OCI-LY3 (cell line): Measurements from ENCODE around the gene EFL1.

Experiments used
- EZH2phosphoT487 ChIP-seq: fragments of 200-600 bp; shearing (Covaris generic); IDR thresholded peaks from 2 replicates; pipeline ENCODE4 v1.6.1; 2018; ENCODE audit warnings: antibody characterized with exemption, mixed run types, low read depth
- TF ChIP-seq, protein P1 (sequence below): fragments of 200-600, 300-600 bp; sonication (generic); IDR thresholded peaks from 2 replicates; pipeline ENCODE4 v1.5.1; 2014; ENCODE audit warnings: antibody characterized with exemption, low read length, low read depth

DNA sequence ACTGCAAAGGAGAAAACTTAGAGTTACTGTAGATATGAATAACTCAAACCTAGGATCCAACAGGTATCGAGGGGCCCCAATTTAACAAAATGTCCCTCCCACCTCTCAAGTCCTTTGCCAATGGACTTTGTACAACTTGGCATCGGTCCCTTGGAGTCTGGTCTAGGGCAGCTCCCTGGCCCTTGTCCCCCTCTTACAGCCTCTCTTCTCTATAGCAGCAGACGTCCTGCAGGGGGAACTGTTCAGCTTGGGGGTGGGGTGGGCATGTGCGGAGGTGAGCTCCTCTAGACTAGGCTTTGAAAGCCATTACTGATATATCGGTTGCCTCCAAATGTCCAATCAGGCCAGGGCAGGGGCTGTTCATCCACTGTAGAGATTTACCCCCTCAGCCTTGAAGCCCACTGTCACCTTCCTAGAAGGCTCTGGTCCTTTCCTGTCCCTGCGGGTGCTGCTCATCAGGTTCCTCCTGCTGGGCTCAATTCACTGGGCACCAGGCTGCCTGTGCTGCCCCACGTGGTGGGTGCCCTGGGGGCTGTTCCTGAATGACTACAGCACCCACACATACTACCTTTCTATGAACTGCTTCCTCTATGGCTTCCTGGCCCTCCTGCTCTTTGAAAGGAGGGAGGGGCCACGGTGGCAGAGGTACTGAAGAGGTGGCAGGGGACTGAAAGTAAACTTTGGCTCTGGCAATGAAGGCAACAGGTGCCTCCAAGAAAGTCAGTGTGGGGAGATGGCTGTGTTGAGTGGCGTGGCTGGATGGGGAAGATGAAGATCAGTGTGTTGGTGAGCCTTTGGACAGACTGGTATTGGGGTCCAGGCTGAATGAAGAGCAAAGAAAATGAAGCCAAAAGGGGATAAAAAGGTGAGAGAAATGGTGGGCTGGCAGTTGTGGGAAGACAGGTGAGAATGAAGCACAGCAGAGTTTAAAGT lies 137.9 kb downstream of the EFL1 start:
- TF ChIP-seq, protein P1, sequence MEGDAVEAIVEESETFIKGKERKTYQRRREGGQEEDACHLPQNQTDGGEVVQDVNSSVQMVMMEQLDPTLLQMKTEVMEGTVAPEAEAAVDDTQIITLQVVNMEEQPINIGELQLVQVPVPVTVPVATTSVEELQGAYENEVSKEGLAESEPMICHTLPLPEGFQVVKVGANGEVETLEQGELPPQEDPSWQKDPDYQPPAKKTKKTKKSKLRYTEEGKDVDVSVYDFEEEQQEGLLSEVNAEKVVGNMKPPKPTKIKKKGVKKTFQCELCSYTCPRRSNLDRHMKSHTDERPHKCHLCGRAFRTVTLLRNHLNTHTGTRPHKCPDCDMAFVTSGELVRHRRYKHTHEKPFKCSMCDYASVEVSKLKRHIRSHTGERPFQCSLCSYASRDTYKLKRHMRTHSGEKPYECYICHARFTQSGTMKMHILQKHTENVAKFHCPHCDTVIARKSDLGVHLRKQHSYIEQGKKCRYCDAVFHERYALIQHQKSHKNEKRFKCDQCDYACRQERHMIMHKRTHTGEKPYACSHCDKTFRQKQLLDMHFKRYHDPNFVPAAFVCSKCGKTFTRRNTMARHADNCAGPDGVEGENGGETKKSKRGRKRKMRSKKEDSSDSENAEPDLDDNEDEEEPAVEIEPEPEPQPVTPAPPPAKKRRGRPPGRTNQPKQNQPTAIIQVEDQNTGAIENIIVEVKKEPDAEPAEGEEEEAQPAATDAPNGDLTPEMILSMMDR, result no peak
- no peak for TF ChIP-seq EZH2phosphoT487
